Activated T-cell treated with anti-CD3 and anti-CD28 coated beads, Interleukin-2, amount 50 U/mL, for 72 hours (primary cell): Measurements from ENCODE around the gene VRK1. TPM values are rescaled to one million over a fixed set of nuclear protein-coding genes. Genes with fewer than 3 reads are reported as not detected.

Experiments used
- ATAC-seq, 2 donors: fragments of 150-1000 bp; cut with Tn5 transposase; replicated peaks in 1 of 2; 2 replicates each; pipeline ENCODE4 v1.10.0; 2021; ENCODE audit warnings: moderate library complexity in 2 of 2, mild to moderate bottlenecking in 1 of 2
- DNase-seq, 2 donors: peaks; one replicate each; pipeline ENCODE4 v3.0.0; 2021 to 2022; ENCODE audit warnings: mixed read lengths in 1 of 2
- H3K27ac Mint-ChIP-seq: one replicate; pipeline ENCODE4 v1.8.0; 2022; ENCODE audit warnings: mild to moderate bottlenecking, moderate library complexity, mixed read lengths
- H3K27me3 Mint-ChIP-seq: one replicate; pipeline ENCODE4 v1.8.0; 2022; ENCODE audit warnings: low read depth, mixed read lengths
- H3K36me3 Mint-ChIP-seq, 2 donors: one replicate each; pipeline ENCODE4 v1.8.0; 2022; ENCODE audit warnings: mixed read lengths in 2 of 2, mild to moderate bottlenecking in 1 of 2; ENCODE audit not compliant: insufficient read depth in 2 of 2
- H3K4me1 Mint-ChIP-seq: one replicate; pipeline ENCODE4 v1.8.0; 2022; ENCODE audit warnings: low read depth, mixed read lengths
- H3K4me3 Mint-ChIP-seq, 2 donors: one replicate each; pipeline ENCODE4 v1.8.0; 2022; ENCODE audit warnings: mild to moderate bottlenecking in 2 of 2, mixed read lengths in 2 of 2, moderate library complexity in 2 of 2
- H3K9me3 Mint-ChIP-seq, 2 donors: one replicate each; pipeline ENCODE4 v1.8.0; 2022; ENCODE audit warnings: mixed read lengths in 2 of 2
- total RNA-seq, 2 donors: library from RNA; stranded (reverse); gene quantifications; one replicate each; pipeline ENCODE4 v1.2.3, GENCODE V29; 2022

Gene VRK1
- total RNA-seq, 2 donors from 2014 or later = 56.4 to 66.5 TPM

DNA sequence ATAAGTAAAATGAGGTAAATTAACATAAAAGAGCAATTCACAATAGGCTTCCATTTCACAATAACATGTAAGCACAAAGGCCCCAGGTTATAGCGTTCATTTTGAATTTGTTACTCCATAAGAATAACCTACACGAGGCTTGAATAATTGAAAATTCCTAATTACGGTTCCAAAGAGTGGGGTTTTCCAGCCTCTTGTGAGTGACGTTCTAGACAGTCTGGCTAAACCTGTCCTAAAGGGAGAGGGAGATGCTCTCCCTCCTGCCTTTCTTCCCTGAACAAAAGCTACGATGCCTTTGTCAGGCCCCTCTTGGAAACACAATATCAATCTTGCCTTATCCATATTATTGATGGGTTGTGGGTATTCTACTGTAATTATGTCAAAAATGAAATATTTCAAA is 24.3 kb upstream of the VRK1 start:
- ATAC-seq (no peak), DNase-seq (no peak)
- Mint-ChIP-seq H3K4me1 (no peaks in the 10 kb centered on the region), H3K36me3 (no peaks in the 10 kb centered on the region), H3K9me3 (no peaks in the 10 kb centered on the region), H3K27me3 (peaks cover 24% of the 10 kb centered on the region), H3K27ac (no peak overlapping the region), H3K4me3 (no peak overlapping the region)

DNA sequence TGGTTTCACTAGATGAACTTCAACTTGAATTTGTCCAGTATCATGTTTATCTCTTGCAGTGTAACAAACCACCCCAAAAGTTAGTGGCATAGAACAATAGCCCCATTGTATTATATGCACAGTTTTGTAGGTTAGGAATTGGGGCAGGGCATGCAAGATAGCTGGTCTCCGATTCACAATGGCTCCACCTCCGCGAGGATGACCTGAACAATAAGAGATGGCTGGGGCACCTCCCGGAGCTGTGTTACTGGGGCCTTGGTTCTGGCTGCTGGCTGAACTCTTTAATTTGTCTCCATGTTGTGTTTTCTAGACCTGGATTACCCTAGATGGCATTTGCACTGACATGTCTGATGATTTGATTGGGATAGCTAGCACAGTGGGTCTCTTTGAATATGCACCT is 20.4 kb upstream of the VRK1 start:
- DNase-seq = no peak
- H3K4me3 Mint-ChIP-seq = no peak overlapping the region
- H3K9me3 Mint-ChIP-seq = no peaks in the 10 kb centered on the region
- no peaks in the 10 kb centered on the region for H3K36me3 Mint-ChIP-seq
- H3K4me1 Mint-ChIP-seq = no peaks in the 10 kb centered on the region
- no peak for ATAC-seq
- peaks cover 11% of the 10 kb centered on the region for H3K27me3 Mint-ChIP-seq
- no peak overlapping the region for H3K27ac Mint-ChIP-seq

DNA sequence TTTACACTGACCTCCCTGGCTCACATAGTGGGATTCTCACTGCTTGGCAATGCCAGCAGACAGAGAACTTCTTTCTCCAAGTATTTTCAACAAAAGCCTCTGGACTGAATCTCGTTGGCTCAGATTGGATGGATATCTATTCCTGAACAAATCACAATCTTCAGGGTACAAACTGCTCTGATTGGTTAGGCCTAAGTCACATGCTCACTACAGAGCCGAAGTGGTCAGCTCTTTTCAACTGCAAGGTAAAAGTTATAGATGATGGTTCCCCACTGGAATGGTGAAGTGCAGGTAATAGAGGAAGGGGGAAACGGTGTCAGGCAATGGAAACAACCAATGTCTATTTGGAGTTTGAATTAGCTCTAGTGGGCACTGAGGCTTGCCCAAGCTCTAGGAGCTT is 16.7 kb upstream of the VRK1 start:
- H3K4me1 Mint-ChIP-seq = no peaks in the 10 kb centered on the region
- ATAC-seq (no peak), DNase-seq (no peak)
- no peak overlapping the region for H3K27ac Mint-ChIP-seq
- no peak overlapping the region for H3K4me3 Mint-ChIP-seq
- peaks cover 21% of the 10 kb centered on the region for H3K27me3 Mint-ChIP-seq
- H3K36me3 Mint-ChIP-seq = no peaks in the 10 kb centered on the region
- no peaks in the 10 kb centered on the region for H3K9me3 Mint-ChIP-seq

DNA sequence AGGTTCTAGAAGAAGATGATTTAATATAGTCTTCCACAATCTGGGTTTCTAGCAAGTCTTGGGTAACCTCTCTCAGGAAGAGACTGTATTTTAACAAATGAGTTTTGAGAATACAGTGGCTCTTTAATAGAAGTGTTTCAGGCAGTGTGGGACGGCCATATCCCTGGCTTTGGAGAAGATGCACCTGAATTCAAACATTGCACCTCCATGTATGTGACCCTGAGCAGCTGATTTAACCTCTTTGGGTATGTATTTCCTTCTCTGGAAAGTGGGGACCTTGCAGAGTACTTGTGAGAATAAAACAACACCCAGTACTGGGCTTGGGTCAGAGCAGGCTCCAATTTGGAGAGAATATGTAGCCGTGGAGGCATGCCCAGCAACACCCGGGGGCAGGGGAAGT is 15.8 kb upstream of the VRK1 start:
- H3K27me3 Mint-ChIP-seq = peaks cover 21% of the 10 kb centered on the region
- H3K36me3 Mint-ChIP-seq = no peaks in the 10 kb centered on the region
- ATAC-seq (no peak), DNase-seq (no peak)
- no peak overlapping the region for H3K4me3 Mint-ChIP-seq
- H3K4me1 Mint-ChIP-seq = no peaks in the 10 kb centered on the region
- no peaks in the 10 kb centered on the region for H3K9me3 Mint-ChIP-seq
- H3K27ac Mint-ChIP-seq = no peak overlapping the region

- H3K9me3 Mint-ChIP-seq = no peaks in the 10 kb centered on the region
- H3K4me1 Mint-ChIP-seq = no peaks in the 10 kb centered on the region
- H3K27ac Mint-ChIP-seq = no peak overlapping the region
- H3K27me3 Mint-ChIP-seq = peaks cover 21% of the 10 kb centered on the region
- no peak overlapping the region for H3K4me3 Mint-ChIP-seq
- DNase-seq (no peak), ATAC-seq (no peak)
- H3K36me3 Mint-ChIP-seq = no peaks in the 10 kb centered on the region
These were observed 14.7 kb upstream of the VRK1 start for GRCh38 chr14:96782436-96782835.

DNA sequence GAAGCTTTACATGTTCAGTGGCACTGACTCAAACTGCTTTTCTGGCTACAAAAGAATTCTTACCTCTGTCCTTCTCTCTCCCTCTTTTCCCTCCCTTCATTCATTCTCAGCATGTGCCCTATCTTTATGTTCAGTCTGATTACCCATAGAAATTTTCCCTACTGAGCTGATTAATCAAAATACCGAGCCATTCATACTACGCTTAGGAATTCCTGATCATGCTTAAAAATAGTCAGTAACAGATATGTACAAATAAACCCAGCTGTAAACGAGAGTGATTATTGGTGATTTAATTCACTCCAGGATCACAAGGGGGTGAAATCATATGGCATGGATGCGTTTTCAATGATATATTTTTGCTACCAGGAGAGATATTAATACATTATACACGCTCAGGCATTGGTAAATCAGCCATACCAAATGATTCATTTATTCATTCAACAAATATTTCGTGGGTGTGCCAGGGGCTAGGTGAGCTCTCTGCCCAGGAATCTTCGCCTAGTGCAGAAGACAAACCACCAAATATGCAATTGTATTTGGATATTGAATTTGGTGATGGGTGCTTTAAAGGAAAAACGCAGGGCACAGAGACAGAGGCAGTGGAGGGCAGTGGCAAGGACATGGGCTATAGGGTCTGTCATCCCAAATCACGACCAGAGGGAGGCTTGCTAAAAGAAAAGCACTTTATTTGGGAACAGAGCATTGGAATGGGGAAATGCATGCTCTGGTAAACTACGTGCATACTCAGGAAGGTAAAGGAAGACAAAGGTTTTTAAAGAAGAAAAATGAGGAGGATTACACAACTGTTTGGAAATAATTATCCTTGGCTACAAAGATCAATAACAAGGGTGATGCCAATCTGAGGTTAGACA is 13.9 kb upstream of the VRK1 start:
- H3K9me3 Mint-ChIP-seq = no peaks in the 10 kb centered on the region

DNA sequence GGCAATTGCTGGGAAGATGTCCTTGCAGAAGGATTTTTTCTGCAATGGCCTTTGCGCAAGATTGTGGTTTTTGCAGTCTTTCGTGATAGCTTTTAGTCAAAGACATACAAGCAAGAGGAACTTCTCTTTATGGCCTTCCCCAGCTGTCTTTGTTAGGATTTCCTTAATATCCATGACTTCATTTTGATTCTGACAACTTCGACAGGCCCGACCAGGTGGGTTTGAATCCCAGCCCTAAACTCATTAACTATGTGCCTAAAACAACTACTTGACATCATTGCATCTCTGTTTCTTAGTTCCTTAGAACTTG is 13.3 kb upstream of the VRK1 start:
- H3K9me3 Mint-ChIP-seq = no peaks in the 10 kb centered on the region
- no peak overlapping the region for H3K27ac Mint-ChIP-seq
- no peak for DNase-seq
- ATAC-seq = no peak
- no peak overlapping the region for H3K4me3 Mint-ChIP-seq
- peaks cover 16% of the 10 kb centered on the region for H3K27me3 Mint-ChIP-seq
- H3K36me3 Mint-ChIP-seq = no peaks in the 10 kb centered on the region
- H3K4me1 Mint-ChIP-seq = no peaks in the 10 kb centered on the region

More for the DNA sequence above, 13.9 kb upstream of the VRK1 start:
- no peak for ATAC-seq
- Mint-ChIP-seq H3K36me3 (no peaks in the 10 kb centered on the region), H3K4me1 (no peaks in the 10 kb centered on the region), H3K27me3 (peaks cover 16% of the 10 kb centered on the region), H3K27ac (no peak overlapping the region), H3K4me3 (no peak overlapping the region)
- DNase-seq = no peak

DNA sequence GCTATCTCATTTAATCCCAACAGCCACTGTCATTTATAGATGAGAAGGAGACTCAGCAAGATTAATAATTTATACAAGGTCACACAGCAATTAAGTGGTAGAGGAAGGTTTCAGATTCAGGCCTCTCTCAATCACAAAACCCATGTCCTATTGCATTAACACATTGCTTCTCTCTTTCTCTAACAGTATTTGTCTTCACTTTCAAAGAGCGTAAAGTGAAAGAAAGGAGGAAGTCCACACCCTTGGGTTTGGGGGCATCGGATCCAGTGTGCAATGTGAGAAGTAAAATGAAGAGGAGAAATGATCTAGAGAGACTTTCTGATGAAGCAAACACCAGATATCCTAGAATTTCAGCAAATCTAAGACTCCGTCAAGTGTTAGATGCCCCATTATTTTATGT is 7.0 kb upstream of the VRK1 start:
- no peaks in the 10 kb centered on the region for H3K27me3 Mint-ChIP-seq
- H3K36me3 Mint-ChIP-seq = no peaks in the 10 kb centered on the region
- no peak overlapping the region for H3K4me3 Mint-ChIP-seq
- H3K27ac Mint-ChIP-seq = no peak overlapping the region
- H3K9me3 Mint-ChIP-seq = no peaks in the 10 kb centered on the region
- no peak for ATAC-seq
- no peaks in the 10 kb centered on the region for H3K4me1 Mint-ChIP-seq
- DNase-seq = no peak

GRCh38 chr14:96790706-96791105 is 6.5 kb upstream of the VRK1 start:
- Mint-ChIP-seq H3K36me3 (no peaks in the 10 kb centered on the region), H3K4me1 (no peaks in the 10 kb centered on the region), H3K4me3 (no peak overlapping the region), H3K27ac (no peak overlapping the region), H3K9me3 (no peaks in the 10 kb centered on the region), H3K27me3 (no peaks in the 10 kb centered on the region)
- ATAC-seq = no peak
- no peak for DNase-seq

GRCh38 chr14:96792003-96792402 is 5.2 kb upstream of the VRK1 start:
- no peaks in the 10 kb centered on the region for H3K27me3 Mint-ChIP-seq
- H3K9me3 Mint-ChIP-seq = no peaks in the 10 kb centered on the region
- DNase-seq (no peak), ATAC-seq (no peak)
- no peaks in the 10 kb centered on the region for H3K36me3 Mint-ChIP-seq
- no peak overlapping the region for H3K4me3 Mint-ChIP-seq
- H3K27ac Mint-ChIP-seq = no peak overlapping the region
- no peaks in the 10 kb centered on the region for H3K4me1 Mint-ChIP-seq

- Mint-ChIP-seq H3K4me3 (no peak overlapping the region), H3K27ac (no peak overlapping the region), H3K36me3 (peaks cover 0 to under 1% of the 10 kb centered on the region in 2 donors), H3K9me3 (no peaks in the 10 kb centered on the region), H3K4me1 (no peaks in the 10 kb centered on the region), H3K27me3 (no peaks in the 10 kb centered on the region)
- no peak for ATAC-seq
- DNase-seq = no peak
These were observed 4.6 kb upstream of the VRK1 start for GRCh38 chr14:96792591-96792990.

- peaks cover 0 to 3% of the 10 kb centered on the region in 2 donors for H3K36me3 Mint-ChIP-seq
- peaks cover 7% of the 10 kb centered on the region for H3K4me1 Mint-ChIP-seq
- no peaks in the 10 kb centered on the region for H3K27me3 Mint-ChIP-seq
- ATAC-seq (no peak), DNase-seq (no peak)
- no peak overlapping the region for H3K4me3 Mint-ChIP-seq
- H3K9me3 Mint-ChIP-seq = no peaks in the 10 kb centered on the region
- no peak overlapping the region for H3K27ac Mint-ChIP-seq
These were observed 3.6 kb upstream of the VRK1 start for GRCh38 chr14:96793547-96793946.

DNA sequence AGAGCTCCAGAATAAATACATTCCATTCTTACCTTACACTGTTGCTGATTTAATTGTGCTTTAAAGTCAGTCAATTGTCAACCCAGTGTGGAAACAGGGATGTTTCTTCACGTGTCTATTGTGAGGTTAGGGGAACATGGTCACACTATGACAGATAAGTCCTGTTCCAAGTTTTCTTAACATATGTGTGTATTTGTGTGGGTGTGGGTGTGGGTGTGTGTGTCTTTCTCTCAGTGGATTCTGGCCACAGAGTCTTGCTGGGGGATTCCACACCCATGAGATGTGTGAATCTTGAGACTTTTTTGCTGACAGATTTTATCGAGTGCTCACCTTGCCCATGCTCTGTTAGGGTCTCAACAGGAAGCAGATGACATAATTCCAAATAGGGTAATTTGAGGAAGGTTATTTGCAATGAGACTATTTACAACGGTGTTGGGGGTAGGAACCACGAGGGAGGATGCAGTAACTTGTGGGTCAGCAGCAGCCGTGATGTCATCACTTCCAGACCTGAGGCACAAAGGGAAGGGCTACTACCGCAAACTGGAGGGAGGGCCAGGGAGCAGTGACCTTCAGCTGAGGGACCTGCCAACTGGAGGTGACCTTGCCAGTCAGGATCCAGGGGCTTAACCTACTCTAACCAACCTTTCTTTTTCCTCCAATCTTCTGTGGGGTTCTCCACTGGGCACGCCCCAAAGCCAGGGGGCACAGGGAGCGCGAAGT is 1.9 kb upstream of the VRK1 start:
- Mint-ChIP-seq H3K27ac (no peak overlapping the region), H3K36me3 (peaks cover 0 to 3% of the 10 kb centered on the region in 2 donors), H3K9me3 (no peaks in the 10 kb centered on the region), H3K4me1 (peaks cover 23% of the 10 kb centered on the region), H3K4me3 (no peak overlapping the region), H3K27me3 (no peaks in the 10 kb centered on the region)
- ATAC-seq (no peak), DNase-seq (no peak)
